Measurements from ENCODE around the gene RASL12. TPM values are rescaled to one million over a fixed set of nuclear protein-coding genes. Genes with fewer than 3 reads are reported as not detected.

Gene RASL12
- total RNA-seq, 4 donors from 2014 or later, result 41.4 to 83.5 (median 78.7) TPM

DNA sequence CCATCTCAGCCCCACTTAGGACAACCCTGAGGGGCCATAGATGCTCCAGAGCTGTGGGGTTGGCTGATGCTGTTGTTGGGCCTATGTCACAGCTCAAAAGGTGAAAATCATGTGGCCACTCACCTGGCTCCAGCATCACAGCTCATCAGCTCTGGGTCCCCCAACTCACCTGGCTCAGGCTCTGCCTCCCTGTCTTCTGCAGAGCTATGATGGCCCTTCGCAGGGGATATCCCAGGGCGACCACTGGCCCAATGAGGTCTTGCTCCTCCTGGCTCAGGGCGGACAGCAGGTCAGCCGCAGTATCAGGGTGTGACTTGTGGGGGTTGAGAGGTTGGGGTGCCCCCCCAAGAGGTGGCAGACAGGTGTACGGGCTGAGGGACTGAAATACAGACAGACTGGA lies 31.5 kb upstream of the RASL12 start:
- TF ChIP-seq EP300 (IDR thresholded peaks at IDR 0.05) (no peak), POLR2A (IDR thresholded peaks at IDR 0.05) (no peak)
- TF ChIP-seq, protein P1, sequence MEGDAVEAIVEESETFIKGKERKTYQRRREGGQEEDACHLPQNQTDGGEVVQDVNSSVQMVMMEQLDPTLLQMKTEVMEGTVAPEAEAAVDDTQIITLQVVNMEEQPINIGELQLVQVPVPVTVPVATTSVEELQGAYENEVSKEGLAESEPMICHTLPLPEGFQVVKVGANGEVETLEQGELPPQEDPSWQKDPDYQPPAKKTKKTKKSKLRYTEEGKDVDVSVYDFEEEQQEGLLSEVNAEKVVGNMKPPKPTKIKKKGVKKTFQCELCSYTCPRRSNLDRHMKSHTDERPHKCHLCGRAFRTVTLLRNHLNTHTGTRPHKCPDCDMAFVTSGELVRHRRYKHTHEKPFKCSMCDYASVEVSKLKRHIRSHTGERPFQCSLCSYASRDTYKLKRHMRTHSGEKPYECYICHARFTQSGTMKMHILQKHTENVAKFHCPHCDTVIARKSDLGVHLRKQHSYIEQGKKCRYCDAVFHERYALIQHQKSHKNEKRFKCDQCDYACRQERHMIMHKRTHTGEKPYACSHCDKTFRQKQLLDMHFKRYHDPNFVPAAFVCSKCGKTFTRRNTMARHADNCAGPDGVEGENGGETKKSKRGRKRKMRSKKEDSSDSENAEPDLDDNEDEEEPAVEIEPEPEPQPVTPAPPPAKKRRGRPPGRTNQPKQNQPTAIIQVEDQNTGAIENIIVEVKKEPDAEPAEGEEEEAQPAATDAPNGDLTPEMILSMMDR (IDR thresholded peaks at IDR 0.05), result no peak
- Histone ChIP-seq H3K27ac (no peak overlapping the region), H3K4me1 (peaks cover 0 to 25% (median 0%) of the 10 kb centered on the region in 4 donors), H3K9me3 (no peaks in the 10 kb centered on the region), H3K36me3 (peaks cover 0 to 77% (median 0%) of the 10 kb centered on the region in 3 donors), H3K4me3 (no peak overlapping the region), H3K27me3 (no peaks in the 10 kb centered on the region)
- 94 to 96% methylated on average over 4 to 5 of the region's 5 CpGs for WGBS, 2 donors
- DNase-seq (ENCODE audit: low spot score in 2 of 2), result no peak

DNA sequence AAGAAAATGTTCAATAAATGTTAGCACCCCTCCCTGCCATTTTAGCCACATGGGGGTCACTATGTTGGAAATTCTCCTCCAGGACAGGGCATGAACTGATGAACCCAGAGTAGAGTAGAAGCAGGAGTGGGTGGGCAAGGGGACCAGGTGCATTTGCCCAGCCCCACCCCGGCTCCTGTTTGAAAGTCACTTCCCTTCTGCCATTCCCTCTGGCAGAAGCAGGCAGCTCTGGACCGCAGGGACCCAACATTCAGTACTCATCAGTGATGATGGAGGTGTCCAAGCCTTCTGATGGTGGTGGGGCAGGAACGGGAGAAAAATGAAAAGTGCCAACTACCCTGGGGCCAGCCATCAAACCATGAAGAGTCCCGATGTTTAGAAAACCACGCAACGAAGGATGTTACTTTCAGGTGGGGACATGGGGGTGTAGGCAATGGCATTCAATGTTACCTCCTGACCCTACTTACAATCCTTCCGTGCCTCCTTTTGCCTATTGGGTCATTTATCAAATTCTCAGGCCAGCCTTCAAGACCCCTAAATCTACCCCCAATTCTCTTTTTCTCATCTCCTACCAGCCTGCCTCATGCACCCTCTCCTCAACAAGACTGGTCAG lies 30.0 kb upstream of the RASL12 start:
- 91 to 98% methylated on average over 7 of the region's 7 CpGs for WGBS, 2 donors
- no peak for DNase-seq (ENCODE audit: low spot score in 2 of 2)
- peaks cover 0 to 35% (median 0%) of the 10 kb centered on the region in 4 donors for H3K4me1 ChIP-seq
- no peak for TF ChIP-seq POLR2A (IDR thresholded peaks at IDR 0.05)
- TF ChIP-seq EP300 (IDR thresholded peaks at IDR 0.05), result no peak
- H3K4me3 ChIP-seq, result no peak overlapping the region
- H3K27me3 ChIP-seq, result no peaks in the 10 kb centered on the region
- no peak overlapping the region for H3K27ac ChIP-seq
- H3K36me3 ChIP-seq, result peaks cover 0 to 77% (median 0%) of the 10 kb centered on the region in 3 donors
- H3K9me3 ChIP-seq, result no peaks in the 10 kb centered on the region

DNA sequence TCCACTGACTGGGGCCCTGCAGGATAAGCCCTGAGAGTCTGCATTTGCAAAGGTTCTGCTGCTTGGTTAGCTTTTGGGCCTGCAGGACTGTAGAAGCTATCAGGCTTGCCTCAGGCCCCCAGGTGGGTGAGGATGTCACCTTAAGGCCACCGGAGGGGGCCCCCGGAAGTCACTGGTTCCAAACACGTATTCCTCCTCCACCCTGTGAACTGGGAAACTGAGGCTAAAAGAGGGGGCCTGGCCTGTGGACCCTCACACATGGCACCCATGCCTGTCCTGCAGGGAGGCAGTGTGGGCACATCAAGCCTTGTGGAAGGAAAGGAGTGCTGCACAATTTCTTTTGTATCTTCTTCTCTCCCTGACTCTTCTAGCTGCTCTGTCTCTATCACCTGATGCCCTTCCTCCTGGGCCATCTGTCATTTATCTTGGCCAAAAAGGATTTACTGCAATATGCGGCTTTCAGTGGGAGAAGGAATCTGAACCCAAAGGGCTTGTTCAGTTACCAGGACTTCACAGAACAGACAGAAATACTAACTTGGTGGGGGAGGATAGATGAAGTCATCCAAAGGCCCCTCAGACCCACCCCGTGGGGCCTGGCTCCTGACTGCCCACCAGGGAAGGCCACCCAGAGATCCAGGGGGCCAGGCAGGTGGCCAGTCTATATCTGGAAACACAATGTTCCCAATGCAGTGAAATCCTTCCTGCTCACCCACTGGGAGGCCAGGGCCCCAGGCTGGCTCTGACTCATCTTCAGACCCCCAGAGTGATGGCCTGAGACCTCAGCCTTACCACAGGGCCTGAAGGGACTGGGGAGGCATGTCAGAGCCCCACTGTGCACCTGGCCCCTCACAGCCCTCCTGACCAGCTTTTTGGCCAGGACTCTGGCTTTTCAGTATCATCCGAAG lies 28.9 kb upstream of the RASL12 start:
- H3K4me3 ChIP-seq, result no peak overlapping the region
- TF ChIP-seq EP300 (IDR thresholded peaks at IDR 0.05) (no peak), POLR2A (IDR thresholded peaks at IDR 0.05) (no peak)
- TF ChIP-seq, protein P1 (IDR thresholded peaks at IDR 0.05), result no peak
- peaks cover 0 to 37% (median 0%) of the 10 kb centered on the region in 4 donors for H3K4me1 ChIP-seq
- H3K27me3 ChIP-seq, result no peaks in the 10 kb centered on the region
- H3K36me3 ChIP-seq, result peaks cover 0 to 67% (median 0%) of the 10 kb centered on the region in 3 donors
- no peak for DNase-seq (ENCODE audit: low spot score in 2 of 2)
- no peaks in the 10 kb centered on the region for H3K9me3 ChIP-seq
- H3K27ac ChIP-seq, result no peak overlapping the region
- WGBS, 2 donors, result 83 to 88% methylated on average over 6 of the region's 6 CpGs

DNA sequence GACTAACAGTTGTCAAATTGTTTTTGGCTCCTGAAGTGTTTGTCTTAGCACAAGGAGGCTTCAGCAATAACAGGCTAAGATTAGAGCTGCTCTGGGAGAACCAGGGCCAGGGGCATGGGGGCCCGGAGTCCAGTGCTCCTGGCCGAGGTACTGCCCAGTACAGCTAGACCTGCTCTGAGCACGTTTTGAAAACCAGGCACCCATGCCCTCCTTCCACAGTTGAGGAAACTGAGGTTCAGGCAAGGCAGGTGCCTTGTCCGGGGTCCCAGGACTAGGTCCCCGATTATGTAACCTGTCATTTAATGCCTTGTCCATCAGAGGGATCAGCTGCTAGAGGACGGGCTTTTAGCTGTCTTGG lies 27.9 kb upstream of the RASL12 start:
- no peaks in the 10 kb centered on the region for H3K9me3 ChIP-seq
- no peak overlapping the region for H3K27ac ChIP-seq
- peaks cover 0 to 63% (median 0%) of the 10 kb centered on the region in 3 donors for H3K36me3 ChIP-seq
- H3K4me1 ChIP-seq, result peaks cover 0 to 30% (median 0%) of the 10 kb centered on the region in 4 donors
- 73 to 79% methylated on average over 6 of the region's 6 CpGs for WGBS, 2 donors
- no peaks in the 10 kb centered on the region for H3K27me3 ChIP-seq
- TF ChIP-seq EP300 (IDR thresholded peaks at IDR 0.05) (no peak), POLR2A (IDR thresholded peaks at IDR 0.05) (no peak)
- TF ChIP-seq, protein P1 (IDR thresholded peaks at IDR 0.05), result no peak
- DNase-seq (ENCODE audit: low spot score in 2 of 2), result no peak
- no peak overlapping the region for H3K4me3 ChIP-seq

DNA sequence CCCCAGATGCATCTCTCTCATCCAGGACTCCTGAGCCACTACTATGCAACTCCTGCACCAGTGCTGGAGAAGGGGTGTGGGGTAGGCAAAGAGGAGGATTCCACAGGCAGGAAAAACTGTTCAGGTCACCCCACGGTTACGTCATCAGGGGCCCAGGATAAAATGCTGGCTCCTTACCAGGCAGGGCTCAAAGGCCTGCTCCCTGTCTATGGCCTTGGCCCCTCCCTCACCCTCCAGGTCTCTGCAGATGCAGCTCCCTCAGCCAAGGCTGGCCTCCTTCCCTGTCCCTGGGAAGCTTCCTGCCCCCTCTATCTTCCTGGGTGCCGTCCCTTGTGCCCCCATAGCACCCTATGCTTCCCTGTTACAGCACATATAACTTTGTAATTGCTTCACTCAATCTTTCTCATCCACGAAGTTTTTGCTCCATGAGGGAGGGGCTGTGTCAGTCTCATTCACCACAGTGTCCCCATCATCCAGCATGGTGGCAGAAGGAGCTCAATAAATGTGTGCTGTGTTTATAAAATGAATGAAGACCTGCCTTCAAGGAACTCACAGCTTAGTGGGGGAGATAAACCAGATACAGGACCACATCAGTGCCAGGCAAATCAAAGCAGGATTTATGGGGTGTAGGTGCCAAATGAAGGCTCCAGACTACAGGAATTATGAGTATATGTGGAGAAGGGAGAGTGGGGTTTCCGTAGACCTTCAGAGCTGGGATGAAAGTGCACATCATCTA lies 27.4 kb upstream of the RASL12 start:
- H3K4me1 ChIP-seq, result peaks cover 0 to 30% (median 0%) of the 10 kb centered on the region in 4 donors
- no peaks in the 10 kb centered on the region for H3K27me3 ChIP-seq
- no peak for TF ChIP-seq POLR2A (IDR thresholded peaks at IDR 0.05)
- WGBS, 2 donors, result 59 to 71% methylated on average over 5 of the region's 5 CpGs
- H3K9me3 ChIP-seq, result no peaks in the 10 kb centered on the region
- DNase-seq (ENCODE audit: low spot score in 2 of 2), result no peak
- peaks cover 0 to 58% (median 0%) of the 10 kb centered on the region in 3 donors for H3K36me3 ChIP-seq
- H3K27ac ChIP-seq, result no peak overlapping the region
- no peak overlapping the region for H3K4me3 ChIP-seq
